Transverse colon (tissue), 4 donors: ENCODE data around the gene ZCCHC17.

Experiments used
- CTCF ChIP-seq, 5 experiments: fragments of 200-600 bp in 3 of 5; fragments of 450-650 bp in 2 of 5; sonication (generic) in 3 of 5; IDR thresholded peaks; 1 replicate in 2 of 5; 2 replicates in 3 of 5; pipeline ENCODE4 v1.5.1; 2016 to 2017; ENCODE audit warnings: antibody characterized with exemption in 5 of 5, inconsistent platforms in 3 of 5, mild to moderate bottlenecking in 2 of 5, moderate library complexity in 1 of 5
- EP300 ChIP-seq: sonication (generic); formaldehyde crosslinking; IDR thresholded peaks from one replicate; pipeline ENCODE4 v1.6.1; 2017; ENCODE audit warnings: antibody characterized with exemption, low read depth
- POLR2AphosphoS5 ChIP-seq, 3 donors: sonication (generic); formaldehyde crosslinking; IDR thresholded peaks; one replicate each; pipeline ENCODE4 v1.6.1; 2016; ENCODE audit warnings: antibody characterized with exemption in 3 of 3

- TF ChIP-seq CTCF (IDR thresholded peaks at IDR 0.05) (no peak), EP300 (no peak), POLR2AphosphoS5 (IDR thresholded peaks at IDR 0.05) (no peak)
Measured at GRCh38 chr1:31299365-31299764, 2.5 kb downstream of the ZCCHC17 start.
